ENCODE results near the gene KDM1B.

The KDM1B gene

DNA sequence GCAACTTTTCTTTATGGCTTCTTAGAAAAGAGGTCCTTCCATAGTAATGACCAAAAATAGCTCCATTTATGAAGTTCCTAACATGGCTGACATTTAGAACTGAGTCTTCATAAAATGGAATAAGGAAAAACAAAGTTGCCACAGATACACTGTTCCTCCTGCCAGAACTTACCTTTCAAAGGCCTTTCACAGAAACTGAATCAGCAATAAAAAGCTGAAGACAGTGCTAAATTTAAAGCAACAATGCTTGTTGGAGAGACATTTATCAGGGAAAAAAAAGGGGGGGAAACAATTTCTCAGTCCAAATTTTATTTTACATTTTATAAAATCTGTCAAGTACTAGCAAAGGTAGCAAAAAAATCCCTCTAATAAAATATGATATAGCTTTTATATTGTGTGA, 91.8 kb downstream of the KDM1B start:
- TF ChIP-seq, protein P1, sequence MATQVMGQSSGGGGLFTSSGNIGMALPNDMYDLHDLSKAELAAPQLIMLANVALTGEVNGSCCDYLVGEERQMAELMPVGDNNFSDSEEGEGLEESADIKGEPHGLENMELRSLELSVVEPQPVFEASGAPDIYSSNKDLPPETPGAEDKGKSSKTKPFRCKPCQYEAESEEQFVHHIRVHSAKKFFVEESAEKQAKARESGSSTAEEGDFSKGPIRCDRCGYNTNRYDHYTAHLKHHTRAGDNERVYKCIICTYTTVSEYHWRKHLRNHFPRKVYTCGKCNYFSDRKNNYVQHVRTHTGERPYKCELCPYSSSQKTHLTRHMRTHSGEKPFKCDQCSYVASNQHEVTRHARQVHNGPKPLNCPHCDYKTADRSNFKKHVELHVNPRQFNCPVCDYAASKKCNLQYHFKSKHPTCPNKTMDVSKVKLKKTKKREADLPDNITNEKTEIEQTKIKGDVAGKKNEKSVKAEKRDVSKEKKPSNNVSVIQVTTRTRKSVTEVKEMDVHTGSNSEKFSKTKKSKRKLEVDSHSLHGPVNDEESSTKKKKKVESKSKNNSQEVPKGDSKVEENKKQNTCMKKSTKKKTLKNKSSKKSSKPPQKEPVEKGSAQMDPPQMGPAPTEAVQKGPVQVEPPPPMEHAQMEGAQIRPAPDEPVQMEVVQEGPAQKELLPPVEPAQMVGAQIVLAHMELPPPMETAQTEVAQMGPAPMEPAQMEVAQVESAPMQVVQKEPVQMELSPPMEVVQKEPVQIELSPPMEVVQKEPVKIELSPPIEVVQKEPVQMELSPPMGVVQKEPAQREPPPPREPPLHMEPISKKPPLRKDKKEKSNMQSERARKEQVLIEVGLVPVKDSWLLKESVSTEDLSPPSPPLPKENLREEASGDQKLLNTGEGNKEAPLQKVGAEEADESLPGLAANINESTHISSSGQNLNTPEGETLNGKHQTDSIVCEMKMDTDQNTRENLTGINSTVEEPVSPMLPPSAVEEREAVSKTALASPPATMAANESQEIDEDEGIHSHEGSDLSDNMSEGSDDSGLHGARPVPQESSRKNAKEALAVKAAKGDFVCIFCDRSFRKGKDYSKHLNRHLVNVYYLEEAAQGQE (IDR thresholded peaks at IDR 0.05; ENCODE audit: insufficient read depth in 1 of 2, low read depth in 2 of 2, low read length in 2 of 2): no peak
- TF ChIP-seq SIN3A (IDR thresholded peaks at IDR 0.05; ENCODE audit: borderline replicate concordance, insufficient read depth, low read length): no peak
- no peak for TF ChIP-seq TAF1 (IDR thresholded peaks at IDR 0.05; ENCODE audit: borderline replicate concordance, insufficient read depth, low read length)
- TF ChIP-seq POLR2AphosphoS5 (IDR thresholded peaks at IDR 0.05; ENCODE audit: low read depth, low read length): no peak
- no peak for TF ChIP-seq FOXP2 (optimal IDR thresholded peaks at IDR 0.05; ENCODE audit: borderline replicate concordance, extremely low read depth, extremely low read length, insufficient read depth)

DNA sequence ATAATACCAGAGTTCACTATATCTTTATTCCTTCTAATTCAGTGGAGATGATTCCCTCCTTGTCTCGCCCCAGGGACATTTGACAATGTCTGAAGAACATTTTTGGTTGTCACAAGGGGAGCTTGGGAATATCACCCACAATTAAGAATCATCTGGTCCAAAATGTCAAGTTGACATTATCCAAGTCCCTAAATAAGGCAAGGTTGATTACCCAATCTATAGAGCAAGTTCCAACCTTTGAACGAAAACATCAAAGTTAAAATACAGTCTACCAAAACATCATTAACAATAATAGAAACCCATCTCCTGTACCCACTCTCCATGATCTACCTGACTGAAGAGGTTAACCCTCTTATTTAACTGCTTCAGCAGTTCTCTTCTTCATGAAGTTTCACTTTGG, 93.5 kb downstream of the KDM1B start:
- no peak for TF ChIP-seq TAF1 (IDR thresholded peaks at IDR 0.05; ENCODE audit: borderline replicate concordance, insufficient read depth, low read length)
- no peak for TF ChIP-seq POLR2AphosphoS5 (IDR thresholded peaks at IDR 0.05; ENCODE audit: low read depth, low read length)
- no peak for TF ChIP-seq SIN3A (IDR thresholded peaks at IDR 0.05; ENCODE audit: borderline replicate concordance, insufficient read depth, low read length)
- TF ChIP-seq, protein P1 (IDR thresholded peaks at IDR 0.05; ENCODE audit: insufficient read depth in 1 of 2, low read depth in 2 of 2, low read length in 2 of 2): no peak
- TF ChIP-seq FOXP2 (optimal IDR thresholded peaks at IDR 0.05; ENCODE audit: borderline replicate concordance, extremely low read depth, extremely low read length, insufficient read depth): no peak

DNA sequence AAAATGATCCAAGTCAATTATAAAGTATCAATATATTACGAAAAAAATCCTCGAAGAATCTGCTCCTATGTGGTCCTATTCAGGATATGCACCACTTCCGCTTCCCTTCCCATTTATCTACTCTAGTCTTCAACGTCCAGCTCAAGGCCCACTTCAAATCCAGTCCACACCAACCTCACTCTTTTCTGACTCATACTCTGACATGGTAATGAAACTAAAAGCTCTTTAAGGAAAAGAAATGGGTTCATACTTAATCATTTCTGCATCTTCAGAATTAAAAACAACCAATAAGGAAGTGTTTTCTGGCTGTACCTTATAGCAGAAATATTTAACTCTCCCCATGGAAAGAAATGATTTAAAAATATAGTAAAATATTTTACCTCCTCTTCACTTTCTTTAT, 94.0 kb downstream of the KDM1B start:
- TF ChIP-seq SIN3A (IDR thresholded peaks at IDR 0.05; ENCODE audit: borderline replicate concordance, insufficient read depth, low read length): no peak
- TF ChIP-seq FOXP2 (optimal IDR thresholded peaks at IDR 0.05; ENCODE audit: borderline replicate concordance, extremely low read depth, extremely low read length, insufficient read depth): no peak
- TF ChIP-seq POLR2AphosphoS5 (IDR thresholded peaks at IDR 0.05; ENCODE audit: low read depth, low read length): no peak
- TF ChIP-seq TAF1 (IDR thresholded peaks at IDR 0.05; ENCODE audit: borderline replicate concordance, insufficient read depth, low read length): no peak
- TF ChIP-seq, protein P1 (IDR thresholded peaks at IDR 0.05; ENCODE audit: insufficient read depth in 1 of 2, low read depth in 2 of 2, low read length in 2 of 2): no peak

DNA sequence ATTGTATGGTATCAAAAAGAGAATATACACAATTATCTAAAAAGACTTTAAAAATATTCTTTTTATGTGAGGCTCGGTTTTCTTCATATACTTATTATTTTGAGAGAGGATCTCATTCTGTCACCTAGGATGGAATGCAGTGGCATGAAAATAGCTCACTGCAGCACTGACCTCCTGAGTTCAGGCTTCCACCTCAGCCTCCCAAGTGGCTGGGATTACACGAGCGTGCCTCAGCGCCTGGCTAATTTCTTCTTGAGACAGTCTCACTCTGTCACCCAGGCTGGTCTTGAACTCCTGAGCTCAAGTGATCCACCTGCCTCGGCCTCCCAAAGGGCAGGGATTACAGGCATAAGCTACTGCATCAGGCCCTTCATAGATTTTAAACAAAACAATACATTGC, 98.4 kb downstream of the KDM1B start:
- TF ChIP-seq, protein P1 (IDR thresholded peaks at IDR 0.05; ENCODE audit: insufficient read depth in 1 of 2, low read depth in 2 of 2, low read length in 2 of 2): no peak
- no peak for TF ChIP-seq FOXP2 (optimal IDR thresholded peaks at IDR 0.05; ENCODE audit: borderline replicate concordance, extremely low read depth, extremely low read length, insufficient read depth)
- TF ChIP-seq TAF1 (IDR thresholded peaks at IDR 0.05; ENCODE audit: borderline replicate concordance, insufficient read depth, low read length): no peak
- no peak for TF ChIP-seq POLR2AphosphoS5 (IDR thresholded peaks at IDR 0.05; ENCODE audit: low read depth, low read length)
- no peak for TF ChIP-seq SIN3A (IDR thresholded peaks at IDR 0.05; ENCODE audit: borderline replicate concordance, insufficient read depth, low read length)

DNA sequence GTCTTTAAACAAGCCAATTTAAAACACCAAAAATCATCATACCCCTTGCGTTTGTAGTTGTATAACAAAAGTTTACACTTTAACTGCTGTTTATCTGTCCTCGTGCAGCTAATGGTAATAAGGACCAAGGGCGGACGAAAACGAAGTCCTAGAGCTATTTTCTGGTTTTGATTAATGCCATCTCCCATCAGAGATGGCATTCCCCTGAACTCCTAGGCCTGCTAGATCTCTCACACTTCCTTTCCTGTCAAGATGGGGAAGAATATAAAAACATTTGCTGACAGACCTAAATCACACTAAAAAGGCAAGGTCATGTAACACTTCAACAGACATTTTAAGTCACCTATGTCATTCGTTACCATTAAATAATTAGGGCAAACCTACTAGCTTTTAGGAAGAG, 99.6 kb downstream of the KDM1B start:
- no peak for TF ChIP-seq POLR2AphosphoS5 (IDR thresholded peaks at IDR 0.05; ENCODE audit: low read depth, low read length)
- no peak for TF ChIP-seq SIN3A (IDR thresholded peaks at IDR 0.05; ENCODE audit: borderline replicate concordance, insufficient read depth, low read length)
- no peak for TF ChIP-seq TAF1 (IDR thresholded peaks at IDR 0.05; ENCODE audit: borderline replicate concordance, insufficient read depth, low read length)
- no peak for TF ChIP-seq FOXP2 (optimal IDR thresholded peaks at IDR 0.05; ENCODE audit: borderline replicate concordance, extremely low read depth, extremely low read length, insufficient read depth)
- TF ChIP-seq, protein P1 (IDR thresholded peaks at IDR 0.05; ENCODE audit: insufficient read depth in 1 of 2, low read depth in 2 of 2, low read length in 2 of 2): no peak
